ENCODE data around the gene PEX11A.

- TF ChIP-seq, protein P1, sequence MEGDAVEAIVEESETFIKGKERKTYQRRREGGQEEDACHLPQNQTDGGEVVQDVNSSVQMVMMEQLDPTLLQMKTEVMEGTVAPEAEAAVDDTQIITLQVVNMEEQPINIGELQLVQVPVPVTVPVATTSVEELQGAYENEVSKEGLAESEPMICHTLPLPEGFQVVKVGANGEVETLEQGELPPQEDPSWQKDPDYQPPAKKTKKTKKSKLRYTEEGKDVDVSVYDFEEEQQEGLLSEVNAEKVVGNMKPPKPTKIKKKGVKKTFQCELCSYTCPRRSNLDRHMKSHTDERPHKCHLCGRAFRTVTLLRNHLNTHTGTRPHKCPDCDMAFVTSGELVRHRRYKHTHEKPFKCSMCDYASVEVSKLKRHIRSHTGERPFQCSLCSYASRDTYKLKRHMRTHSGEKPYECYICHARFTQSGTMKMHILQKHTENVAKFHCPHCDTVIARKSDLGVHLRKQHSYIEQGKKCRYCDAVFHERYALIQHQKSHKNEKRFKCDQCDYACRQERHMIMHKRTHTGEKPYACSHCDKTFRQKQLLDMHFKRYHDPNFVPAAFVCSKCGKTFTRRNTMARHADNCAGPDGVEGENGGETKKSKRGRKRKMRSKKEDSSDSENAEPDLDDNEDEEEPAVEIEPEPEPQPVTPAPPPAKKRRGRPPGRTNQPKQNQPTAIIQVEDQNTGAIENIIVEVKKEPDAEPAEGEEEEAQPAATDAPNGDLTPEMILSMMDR (IDR thresholded peaks at IDR 0.05): no peak
- TF ChIP-seq EP300 (IDR thresholded peaks at IDR 0.05): no peak
Measured at GRCh38 chr15:89723031-89723430, 32.5 kb upstream of the PEX11A start.
